HFFc6 (cell line): ENCODE measurements around the gene EHBP1. TPM values are rescaled to one million over a fixed set of nuclear protein-coding genes. Genes with fewer than 3 reads are reported as not detected.

ENCODE experiments used
- DNase-seq: peaks from one replicate; pipeline ENCODE4 v3.0.0-alpha.2; 2018
- H3K27ac Mint-ChIP-seq: 2 replicates; pipeline ENCODE4 v1.8.0; 2020; ENCODE audit warnings: mild to moderate bottlenecking, mixed read lengths
- H3K27me3 Mint-ChIP-seq: 2 replicates; pipeline ENCODE4 v1.8.0; 2021; ENCODE audit warnings: mild to moderate bottlenecking, moderate library complexity, mixed read lengths; ENCODE audit not compliant: insufficient read depth
- H3K36me3 Mint-ChIP-seq: 2 replicates; pipeline ENCODE4 v1.8.0; 2021; ENCODE audit warnings: low read depth, mixed read lengths
- H3K4me1 Mint-ChIP-seq: 2 replicates; pipeline ENCODE4 v1.8.0; 2020; ENCODE audit warnings: low read depth, mixed read lengths
- H3K4me3 Mint-ChIP-seq: 2 replicates; pipeline ENCODE4 v1.8.0; 2020; ENCODE audit warnings: mild to moderate bottlenecking, moderate library complexity, mixed read lengths
- H3K9me3 Mint-ChIP-seq: 2 replicates; pipeline ENCODE4 v1.8.0; 2020; ENCODE audit warnings: mild to moderate bottlenecking, mixed read lengths
- CTCF ChIP-seq: fragments of 200-600 bp; sonication (generic); IDR thresholded peaks from 2 replicates; pipeline ENCODE4 v1.5.0; 2021; ENCODE audit warnings: antibody characterized with exemption, mild to moderate bottlenecking
- total RNA-seq, 6 experiments: library from RNA; stranded (reverse); fragmentation: NEBNext Ultra II Directional; extraction: Animal tissue kit (Norgen Biotek cat#: 25700); gene quantifications; 2 replicates in 1 of 6; 3 replicates in 5 of 6; pipeline ENCODE4 v1.2.3, GENCODE V29; 2021

The EHBP1 gene
- total RNA-seq, 6 experiments from 2014 or later: 72.7 to 87.3 (median 80.6) TPM

- no peak for TF ChIP-seq CTCF
- DNase-seq: no peak
- H3K36me3 Mint-ChIP-seq: peaks cover 51% of the 10 kb centered on the region
- H3K4me1 Mint-ChIP-seq: peaks cover 14% of the 10 kb centered on the region
- no peak overlapping the region for H3K4me3 Mint-ChIP-seq
- peaks cover 7% of the 10 kb centered on the region; the same call in 1 of the 2 replicates for H3K9me3 Mint-ChIP-seq
- no peak overlapping the region for H3K27ac Mint-ChIP-seq
- H3K27me3 Mint-ChIP-seq: no peaks in the 10 kb centered on the region
Measured at GRCh38 chr2:62881162-62881795, 175.8 kb downstream of the EHBP1 start.

DNA sequence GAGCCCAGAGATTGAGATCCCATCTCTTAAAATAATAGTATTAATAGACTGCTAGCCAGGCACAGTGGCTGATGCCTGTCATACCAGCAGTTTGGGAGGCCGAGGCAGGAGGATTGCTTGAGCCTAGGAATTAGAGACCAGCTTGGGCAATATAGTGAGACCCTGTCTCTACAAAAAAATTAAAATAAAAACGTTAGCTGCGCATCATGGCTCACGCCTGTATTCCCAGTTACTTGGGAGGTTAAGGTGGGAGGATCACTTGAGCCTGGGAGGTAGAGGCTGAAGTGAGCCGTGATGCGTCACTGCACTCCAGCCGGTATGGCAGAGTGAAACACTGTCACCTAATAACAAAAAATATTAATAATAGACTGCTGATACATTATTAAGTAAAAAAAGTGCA, 178.1 kb downstream of the EHBP1 start:
- no peak overlapping the region for H3K4me3 Mint-ChIP-seq
- H3K4me1 Mint-ChIP-seq: peaks cover 14% of the 10 kb centered on the region
- no peak overlapping the region for H3K27ac Mint-ChIP-seq
- DNase-seq: no peak
- peaks cover 28% of the 10 kb centered on the region for H3K36me3 Mint-ChIP-seq
- peaks cover 7% of the 10 kb centered on the region; the same call in 1 of the 2 replicates for H3K9me3 Mint-ChIP-seq
- no peaks in the 10 kb centered on the region for H3K27me3 Mint-ChIP-seq
- no peak for TF ChIP-seq CTCF

DNA sequence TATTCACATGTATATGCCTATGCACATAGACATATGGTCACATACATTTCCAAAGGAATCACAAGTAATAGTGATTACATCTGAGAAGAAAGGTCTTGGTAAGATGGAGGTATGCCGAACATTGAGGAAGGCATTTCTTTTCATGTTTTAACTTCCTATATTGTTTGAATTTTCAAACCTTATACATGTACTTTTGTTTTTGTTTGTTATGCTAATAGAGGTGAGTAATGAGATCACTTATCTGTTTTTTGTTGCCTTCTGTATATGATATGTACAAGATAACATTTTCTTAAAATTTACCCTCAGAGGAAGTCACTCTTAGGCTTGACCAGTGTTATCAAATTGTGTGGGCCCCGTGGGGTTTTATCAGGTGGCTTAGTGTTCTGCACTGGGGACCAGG, 178.6 kb downstream of the EHBP1 start:
- Mint-ChIP-seq H3K9me3 (peaks cover 7% of the 10 kb centered on the region; the same call in 1 of the 2 replicates), H3K27me3 (no peaks in the 10 kb centered on the region)

DNA sequence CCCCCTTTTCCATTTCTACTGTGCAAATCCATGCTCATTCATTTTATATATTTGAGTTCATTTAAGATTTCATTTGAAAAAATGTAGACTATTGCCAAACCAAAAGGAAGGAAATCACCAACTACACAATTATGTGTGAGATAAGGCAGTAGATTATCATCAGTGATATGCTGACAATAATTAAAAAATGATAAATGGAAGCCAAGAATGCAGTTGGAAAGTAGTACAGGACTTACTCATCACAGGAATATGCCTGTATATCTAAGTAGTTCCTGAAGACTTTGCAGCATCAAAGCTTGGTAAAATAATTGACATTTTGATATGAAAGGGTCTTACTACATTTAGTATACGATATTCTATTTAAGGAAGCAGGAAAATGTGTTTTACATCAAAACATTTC, 179.0 kb downstream of the EHBP1 start:
- Mint-ChIP-seq H3K27me3 (no peaks in the 10 kb centered on the region), H3K36me3 (peaks cover 24% of the 10 kb centered on the region), H3K4me1 (peaks cover 14% of the 10 kb centered on the region), H3K4me3 (no peak overlapping the region), H3K9me3 (peaks cover 7% of the 10 kb centered on the region; the same call in 1 of the 2 replicates), H3K27ac (peak overlapping the region; percentile 33; the same call in 1 of the 2 replicates)
- peak; percentile 18 for DNase-seq
- no peak for TF ChIP-seq CTCF

More for the DNA sequence above, 178.6 kb downstream of the EHBP1 start:
- H3K27ac Mint-ChIP-seq: peak overlapping the region; percentile 33; the same call in 1 of the 2 replicates
- H3K4me3 Mint-ChIP-seq: no peak overlapping the region
- H3K4me1 Mint-ChIP-seq: peaks cover 14% of the 10 kb centered on the region
- DNase-seq: no peak
- H3K36me3 Mint-ChIP-seq: peaks cover 26% of the 10 kb centered on the region
- no peak for TF ChIP-seq CTCF

DNA sequence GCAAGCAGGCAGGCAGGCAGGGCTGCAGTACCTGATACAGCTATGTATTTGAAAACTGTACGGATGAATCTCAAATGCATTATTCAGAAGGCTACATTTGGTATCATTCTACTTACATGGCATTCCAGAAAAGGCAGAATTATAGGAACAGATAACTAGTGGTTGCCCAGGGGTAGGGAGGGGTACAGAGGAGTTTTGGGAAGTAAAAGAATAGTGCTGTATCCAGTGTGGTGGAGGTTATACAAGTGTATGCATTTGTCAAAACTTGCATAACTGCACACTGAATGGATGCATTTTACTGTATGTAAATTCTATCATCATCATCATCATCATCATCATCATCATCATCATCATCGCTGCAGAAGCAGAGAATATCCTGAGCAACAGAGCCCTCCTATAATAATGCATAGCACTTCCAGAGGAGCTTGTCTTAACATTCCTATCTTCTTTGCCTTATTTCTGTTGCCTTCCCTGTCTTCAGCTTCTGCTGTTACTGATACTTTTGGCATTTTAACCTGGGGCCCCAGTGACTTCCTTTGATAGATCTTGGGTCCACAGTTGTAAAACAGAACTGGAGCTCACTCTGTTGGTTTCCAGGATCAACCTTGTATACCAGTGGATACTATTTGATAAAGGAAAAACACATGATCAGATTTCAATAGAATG, 189.6 kb downstream of the EHBP1 start:
- Mint-ChIP-seq H3K4me3 (no peak overlapping the region), H3K9me3 (no peaks in the 10 kb centered on the region), H3K4me1 (peaks cover 12% of the 10 kb centered on the region; the same call in 1 of the 2 replicates), H3K27me3 (peaks cover 2% of the 10 kb centered on the region; the same call in 1 of the 2 replicates), H3K27ac (no peak overlapping the region), H3K36me3 (peaks cover 10% of the 10 kb centered on the region)
- no peak for DNase-seq
- TF ChIP-seq CTCF: no peak
